Retinal pigment epithelial cell (primary cell): Measurements from ENCODE around the gene IZUMO1.
"Not testable (repeated sequence)": the region's sequence is repeated elsewhere in the genome, so short reads cannot be mapped to it uniquely, and the experiment has no call there.

ENCODE experiments used
- DNase-seq: peaks from one replicate; pipeline ENCODE4 v3.0.0-alpha.2; 2010; ENCODE audit warnings: low read depth
- H3K4me3 ChIP-seq: 2 replicates; pipeline ENCODE4 v1.5.1; 2011; ENCODE audit warnings: mild to moderate bottlenecking, low read length, control low read depth, moderate library complexity
- CTCF ChIP-seq: conservative IDR thresholded peaks from 2 replicates; pipeline ENCODE4 v1.5.1; 2011; ENCODE audit warnings: low read depth, low read length, control low read depth, inconsistent platforms

Gene IZUMO1

GRCh38 chr19:48746738-48747575, at the start of gene IZUMO1:
IZUMO1 (minus strand) TSS chr19:48746909; CDS start chr19:48745859, 1,050 bp downstream.
- peak within 1 kb of the TSS; percentile 79 for H3K4me3 ChIP-seq
- peak; percentile 60 for DNase-seq

GRCh38 chr19:48795685-48796070, 49.0 kb upstream of the IZUMO1 start:
- no peak for DNase-seq
- no peak for TF ChIP-seq CTCF
- no peak overlapping the region for H3K4me3 ChIP-seq

More at GRCh38 chr19:48746738-48747575, at the start of gene IZUMO1:
- TF ChIP-seq CTCF, result no peak

- peak; percentile 93 for TF ChIP-seq CTCF
Observed at GRCh38 chr19:48795055-48795684, 48.5 kb upstream of the IZUMO1 start.

GRCh38 chr19:48794291-48794690, 47.6 kb upstream of the IZUMO1 start:
- TF ChIP-seq CTCF, result no peak
- no peak overlapping the region for H3K4me3 ChIP-seq
- no peak for DNase-seq

More at GRCh38 chr19:48795055-48795684, 48.5 kb upstream of the IZUMO1 start:
- H3K4me3 ChIP-seq, result peak overlapping the region; percentile 71
- peak; percentile 74 for DNase-seq

- no peak for DNase-seq
- H3K4me3 ChIP-seq, result no peak overlapping the region
- no peak for TF ChIP-seq CTCF
Observed at GRCh38 chr19:48793271-48793670, 46.6 kb upstream of the IZUMO1 start.

GRCh38 chr19:48787331-48787730, 40.6 kb upstream of the IZUMO1 start:
- not testable (repeated sequence) for DNase-seq, H3K4me3 ChIP-seq

- not testable (repeated sequence) for DNase-seq
Observed at GRCh38 chr19:48786422-48786821, 39.7 kb upstream of the IZUMO1 start.

GRCh38 chr19:48784527-48784926, 37.8 kb upstream of the IZUMO1 start:
- no peak overlapping the region for H3K4me3 ChIP-seq
- no peak for TF ChIP-seq CTCF
- DNase-seq, result no peak

More at GRCh38 chr19:48786422-48786821, 39.7 kb upstream of the IZUMO1 start:
- not testable (repeated sequence) for H3K4me3 ChIP-seq
